Mesenchymal stem cell (in vitro differentiated cells and primary cell): ENCODE data around the gene C10orf67.
"Not testable (repeated sequence)": the region's sequence is repeated elsewhere in the genome, so short reads cannot be mapped to it uniquely, and the experiment has no call there.

ENCODE experiments used
- DNase-seq: peaks from one replicate; pipeline ENCODE4 v3.0.0-alpha.2; 2013
- H2AFZ ChIP-seq: one replicate; pipeline ENCODE4 v1.6.1; 2013; ENCODE audit warnings: low read depth, mild to moderate bottlenecking, control low read depth, inconsistent platforms, low read length, moderate library complexity
- H2AK5ac ChIP-seq: 2 replicates; pipeline ENCODE4 v1.6.1; 2013; ENCODE audit warnings: low read length, moderate library complexity, mild to moderate bottlenecking, inconsistent platforms; ENCODE audit not compliant: severe bottlenecking
- H2BK120ac ChIP-seq: one replicate; pipeline ENCODE4 v1.6.1; 2013; ENCODE audit warnings: low read depth, mild to moderate bottlenecking, inconsistent platforms, low read length, moderate library complexity
- H2BK12ac ChIP-seq, 2 experiments: one replicate each; pipeline ENCODE4 v1.6.1; 2013; ENCODE audit warnings: inconsistent platforms in 2 of 2, low read length in 2 of 2, mild to moderate bottlenecking in 2 of 2, moderate library complexity in 2 of 2, control low read depth in 1 of 2
- H2BK15ac ChIP-seq: one replicate; pipeline ENCODE4 v1.6.1; 2013; ENCODE audit warnings: mild to moderate bottlenecking, low read depth, inconsistent platforms; ENCODE audit not compliant: poor library complexity, severe bottlenecking
- H2BK5ac ChIP-seq: 2 replicates; pipeline ENCODE4 v1.6.1; 2013; ENCODE audit warnings: low read depth, mild to moderate bottlenecking, low read length, control low read depth, inconsistent platforms; ENCODE audit not compliant: poor library complexity, severe bottlenecking
- H3K14ac ChIP-seq, 2 experiments: one replicate each; pipeline ENCODE4 v1.6.1; 2013; ENCODE audit warnings: inconsistent platforms in 2 of 2, low read length in 2 of 2, control low read depth in 1 of 2, mild to moderate bottlenecking in 1 of 2, moderate library complexity in 1 of 2
- H3K18ac ChIP-seq, 2 experiments: one replicate each; pipeline ENCODE4 v1.6.1; 2013; ENCODE audit warnings: inconsistent platforms in 2 of 2, low read length in 2 of 2, control low read depth in 1 of 2, low read depth in 1 of 2, mild to moderate bottlenecking in 1 of 2
- H3K23ac ChIP-seq, 2 experiments: one replicate each; pipeline ENCODE4 v1.6.1; 2013; ENCODE audit warnings: inconsistent platforms in 2 of 2, low read length in 2 of 2, mild to moderate bottlenecking in 2 of 2, moderate library complexity in 2 of 2, control low read depth in 1 of 2
- H3K27ac ChIP-seq: 2 replicates; pipeline ENCODE4 v1.5.1; 2013; ENCODE audit warnings: mild to moderate bottlenecking, moderate library complexity, low read length, control low read depth, inconsistent platforms; ENCODE audit not compliant: poor library complexity, severe bottlenecking
- H3K27me3 ChIP-seq, 2 experiments: 2 replicates each; pipeline versions ENCODE4 v1.6.1 to v1.7.0; 2013; ENCODE audit warnings: low read length in 2 of 2, mild to moderate bottlenecking in 2 of 2, moderate library complexity in 2 of 2, control low read depth in 1 of 2, inconsistent platforms in 1 of 2; ENCODE audit not compliant: control insufficient read depth in 1 of 2, insufficient read depth in 1 of 2
- H3K36me3 ChIP-seq, 2 experiments: 2 replicates each; pipeline versions ENCODE4 v1.6.1 to v1.7.0; 2013; ENCODE audit warnings: low read length in 2 of 2, control low read depth in 1 of 2, inconsistent platforms in 1 of 2, low read depth in 1 of 2, mild to moderate bottlenecking in 1 of 2; ENCODE audit not compliant: insufficient read depth in 2 of 2, control insufficient read depth in 1 of 2
- H3K4ac ChIP-seq, 2 experiments: one replicate each; pipeline ENCODE4 v1.6.1; 2013; ENCODE audit warnings: inconsistent platforms in 2 of 2, low read length in 2 of 2, mild to moderate bottlenecking in 2 of 2, moderate library complexity in 2 of 2, control low read depth in 1 of 2, low read depth in 1 of 2
- H3K4me1 ChIP-seq: 2 replicates; pipeline ENCODE4 v1.6.1; 2013; ENCODE audit warnings: low read depth, low read length, control low read depth; ENCODE audit not compliant: control insufficient read depth, insufficient read depth
- H3K4me2 ChIP-seq: 2 replicates; pipeline ENCODE4 v1.6.1; 2013; ENCODE audit warnings: low read length, mild to moderate bottlenecking, inconsistent platforms; ENCODE audit not compliant: poor library complexity, severe bottlenecking
- H3K4me3 ChIP-seq, 2 experiments: 2 replicates each; pipeline versions ENCODE4 v1.5.1 to v1.7.0; 2013; ENCODE audit warnings: low read length in 2 of 2, mild to moderate bottlenecking in 2 of 2, control low read depth in 1 of 2, low read depth in 1 of 2; ENCODE audit not compliant: insufficient read depth in 1 of 2
- H3K79me1 ChIP-seq: replicated peaks from 2 replicates; pipeline ENCODE4 v1.6.1; 2013; ENCODE audit warnings: mild to moderate bottlenecking, control low read depth, low read length, inconsistent platforms; ENCODE audit not compliant: poor library complexity, severe bottlenecking
- H3K9ac ChIP-seq: 2 replicates; pipeline ENCODE4 v1.7.0; 2013; ENCODE audit warnings: mild to moderate bottlenecking, low read length, moderate library complexity
- H3K9me3 ChIP-seq: 2 replicates; pipeline ENCODE4 v1.7.0; 2013; ENCODE audit warnings: mild to moderate bottlenecking, low read length; ENCODE audit not compliant: control insufficient read depth
- H4K8ac ChIP-seq: one replicate; pipeline ENCODE4 v1.6.1; 2013; ENCODE audit warnings: inconsistent platforms, mild to moderate bottlenecking, low read length, moderate library complexity
- H4K91ac ChIP-seq: one replicate; pipeline ENCODE4 v1.6.1; 2013; ENCODE audit warnings: mild to moderate bottlenecking, low read length, inconsistent platforms
- WGBS: methylation state at CpG from one replicate; pipeline ENCODE4 v1.1.7; 2013; ENCODE audit warnings: mixed read lengths; 5-methylcytosine and 5-hydroxymethylcytosine counted together

The C10orf67 gene

GRCh38 chr10:23275355-23275754, 69.2 kb downstream of the C10orf67 start:
- Histone ChIP-seq H2BK15ac (no peak overlapping the region), H2BK5ac (no peak overlapping the region), H3K14ac (no peak overlapping the region), H3K36me3 (no peaks in the 10 kb centered on the region), H2AFZ (no peak overlapping the region), H3K27ac (no peak overlapping the region), H3K4ac (no peak overlapping the region), H2AK5ac (no peak overlapping the region), H3K27me3 (no peaks in the 10 kb centered on the region), H4K8ac (no peak overlapping the region), H3K4me2 (no peak overlapping the region), H2BK12ac (no peak overlapping the region), H3K9ac (no peak overlapping the region), H4K91ac (no peak overlapping the region), H3K4me1 (no peaks in the 10 kb centered on the region), H3K23ac (no peak overlapping the region), H3K18ac (no peak overlapping the region), H3K9me3 (peaks cover 11% of the 10 kb centered on the region), H3K4me3 (no peak overlapping the region), H2BK120ac (no peak overlapping the region), H3K79me1 (no peaks in the 10 kb centered on the region)
- 54% methylated on average over 2 of the region's 2 CpGs for WGBS
- DNase-seq: no peak

GRCh38 chr10:23274179-23274578, 70.4 kb downstream of the C10orf67 start:
- not testable (repeated sequence) for H3K4me2 ChIP-seq, H3K4me1 ChIP-seq, H3K79me1 ChIP-seq, H3K4ac ChIP-seq, DNase-seq, H2AFZ ChIP-seq, H3K4me3 ChIP-seq, H2BK12ac ChIP-seq, H3K36me3 ChIP-seq, H3K9ac ChIP-seq, H3K27ac ChIP-seq, H3K27me3 ChIP-seq, H3K18ac ChIP-seq, H2BK15ac ChIP-seq, H3K23ac ChIP-seq, H2BK120ac ChIP-seq, H4K8ac ChIP-seq, H2AK5ac ChIP-seq, H3K14ac ChIP-seq, H2BK5ac ChIP-seq, H4K91ac ChIP-seq
- 88% methylated on average over 6 of the region's 9 CpGs for WGBS
- H3K9me3 ChIP-seq: peaks cover 11% of the 10 kb centered on the region

DNA sequence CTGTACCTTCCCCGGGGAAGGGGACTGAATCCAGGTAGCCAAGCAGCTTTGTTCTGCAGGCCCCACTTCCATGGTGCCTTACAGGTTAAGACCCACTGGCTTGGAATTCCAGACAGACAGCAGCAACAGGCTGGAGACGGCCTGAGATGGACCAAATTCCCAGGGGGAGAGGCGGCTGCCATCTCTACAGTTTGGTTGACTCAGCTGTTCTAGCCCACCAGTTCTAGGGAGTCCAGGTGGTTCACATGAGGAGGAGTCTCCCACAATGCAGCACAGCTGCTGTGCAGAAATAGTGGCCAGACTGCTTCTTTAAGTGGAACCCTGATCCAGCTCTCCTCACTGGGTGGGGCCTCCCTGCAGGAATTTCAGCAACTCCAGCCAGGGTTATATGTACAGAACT, 74.1 kb downstream of the C10orf67 start:
- Histone ChIP-seq H3K4me1 (no peaks in the 10 kb centered on the region), H3K9ac (no peak overlapping the region), H2BK5ac (no peak overlapping the region), H3K14ac (no peak overlapping the region), H2AK5ac (no peak overlapping the region), H3K4ac (no peak overlapping the region), H4K91ac (no peak overlapping the region), H3K4me3 (no peak overlapping the region), H2BK15ac (no peak overlapping the region), H3K27me3 (no peaks in the 10 kb centered on the region), H3K79me1 (no peaks in the 10 kb centered on the region), H3K36me3 (no peaks in the 10 kb centered on the region), H2BK120ac (no peak overlapping the region), H3K27ac (no peak overlapping the region), H3K18ac (no peak overlapping the region), H3K4me2 (no peak overlapping the region), H2AFZ (no peak overlapping the region), H2BK12ac (no peak overlapping the region), H3K23ac (no peak overlapping the region), H3K9me3 (peaks cover 11% of the 10 kb centered on the region), H4K8ac (no peak overlapping the region)
- WGBS: 73% methylated on average over 3 of the region's 3 CpGs
- DNase-seq: no peak

GRCh38 chr10:23263441-23264164, 81.0 kb downstream of the C10orf67 start:
- no peak overlapping the region for H2AFZ ChIP-seq
- no peak for DNase-seq
- no peak overlapping the region for H4K91ac ChIP-seq
- H2BK12ac ChIP-seq: no peak overlapping the region
- H3K4ac ChIP-seq: no peak overlapping the region
- H3K27me3 ChIP-seq: peaks cover 0 to under 1% of the 10 kb centered on the region in 2 experiments
- H3K18ac ChIP-seq: no peak overlapping the region
- no peaks in the 10 kb centered on the region for H3K4me1 ChIP-seq
- no peak overlapping the region for H4K8ac ChIP-seq
- no peak overlapping the region for H3K4me3 ChIP-seq
- WGBS: 74% methylated on average over 4 of the region's 9 CpGs
- no peaks in the 10 kb centered on the region for H3K36me3 ChIP-seq
- H3K14ac ChIP-seq: no peak overlapping the region
- H2BK120ac ChIP-seq: no peak overlapping the region
- no peak overlapping the region for H2BK15ac ChIP-seq
- H3K23ac ChIP-seq: no peak overlapping the region
- H3K27ac ChIP-seq: no peak overlapping the region
- no peaks in the 10 kb centered on the region for H3K79me1 ChIP-seq
- H3K4me2 ChIP-seq: no peak overlapping the region
- H3K9ac ChIP-seq: no peak overlapping the region
- H2AK5ac ChIP-seq: no peak overlapping the region
- no peak overlapping the region for H2BK5ac ChIP-seq
- H3K9me3 ChIP-seq: no peaks in the 10 kb centered on the region
